HepG2 (cell line): ENCODE data around the gene MT1F. TPM values are rescaled to one million over a fixed set of nuclear protein-coding genes. Genes with fewer than 3 reads are reported as not detected.

Source experiments
- BRD4 ChIP-seq: sonication (generic); formaldehyde crosslinking; IDR thresholded peaks from 2 replicates; pipeline ENCODE4 v1.4.0; 2020; ENCODE audit warnings: missing genetic modification reagents
- CCDC6 ChIP-seq: sonication (generic); formaldehyde crosslinking; IDR thresholded peaks from 2 replicates; pipeline ENCODE4 v1.8.1; 2022; ENCODE audit warnings: mild to moderate bottlenecking, missing genetic modification reagents, moderate library complexity
- EZH2 ChIP-seq: conservative IDR thresholded peaks from 2 replicates; pipeline ENCODE4 v1.6.1; 2012; ENCODE audit warnings: mild to moderate bottlenecking, low read depth, low read length, moderate library complexity
- FOXC1 ChIP-seq: sonication (generic); formaldehyde crosslinking; IDR thresholded peaks from 2 replicates; pipeline ENCODE4 v1.8.0; 2022; ENCODE audit warnings: mild to moderate bottlenecking, missing genetic modification reagents, borderline replicate concordance
- GATAD1 ChIP-seq: IDR thresholded peaks from 2 replicates; pipeline ENCODE4 v1.6.1; 2016; ENCODE audit warnings: missing genetic modification reagents, missing compliant biosample characterization
- IKZF4 ChIP-seq: sonication (generic); formaldehyde crosslinking; IDR thresholded peaks from 2 replicates; pipeline ENCODE4 v1.5.1; 2020; ENCODE audit warnings: borderline replicate concordance, mild to moderate bottlenecking, low read depth, missing genetic modification reagents; ENCODE audit errors: not compliant biosample characterization
- KDM1A ChIP-seq: IDR thresholded peaks from 2 replicates; pipeline ENCODE4 v1.6.1; 2016; ENCODE audit warnings: missing compliant biosample characterization
- NBN ChIP-seq: fragments of 450-650 bp; conservative IDR thresholded peaks from 2 replicates; pipeline ENCODE4 v1.6.1; 2017
- ONECUT2 ChIP-seq: sonication (generic); formaldehyde crosslinking; IDR thresholded peaks from 2 replicates; pipeline ENCODE4 v1.4.0; 2020; ENCODE audit warnings: missing genetic modification reagents
- U2AF2 ChIP-seq: fragments of 200-400 bp; formaldehyde crosslinking; IDR thresholded peaks from 2 replicates; pipeline ENCODE4 v1.6.1; 2017; ENCODE audit warnings: low read depth, mild to moderate bottlenecking, low read length
- ZC3H13 ChIP-seq: sonication (generic); formaldehyde crosslinking; IDR thresholded peaks from 2 replicates; pipeline ENCODE4 v1.8.1; 2023; ENCODE audit warnings: mild to moderate bottlenecking, missing genetic modification reagents, moderate library complexity
- ZNF296 ChIP-seq: sonication (generic); formaldehyde crosslinking; conservative IDR thresholded peaks from 2 replicates; pipeline ENCODE4 v1.5.0; 2020; ENCODE audit warnings: mild to moderate bottlenecking, missing genetic modification reagents
- ZNF547 ChIP-seq: sonication (generic); formaldehyde crosslinking; IDR thresholded peaks from 2 replicates; pipeline ENCODE4 v1.5.1; 2020; ENCODE audit warnings: mild to moderate bottlenecking, missing genetic modification reagents
- ZNF558 ChIP-seq: sonication (generic); formaldehyde crosslinking; IDR thresholded peaks from 2 replicates; pipeline ENCODE4 v1.9.0; 2022; ENCODE audit warnings: mild to moderate bottlenecking, missing genetic modification reagents, borderline replicate concordance
- polyA plus RNA-seq, 8 experiments: library from polyadenylated mRNA; depleted of rRNA in 3 of 8; stranded (reverse) in 7 of 8; unstranded in 1 of 8; fragments of >200 nt; fragmentation: Illumina TruSeq in 4 of 8; extraction: Trizol in 4 of 8; gene quantifications; 2 replicates each; pipeline versions ENCODE4 v1.2.1 to v1.2.3, GENCODE V29; 2011 to 2016; ENCODE audit warnings: low read depth in 4 of 8, missing spikeins in 1 of 8, mixed read lengths in 1 of 8; ENCODE audit not compliant: insufficient read depth in 1 of 8
- total RNA-seq, 5 experiments: library from RNA; depleted of rRNA; stranded (reverse); fragments of >200 nt; fragmentation: Illumina TruSeq; extraction: Trizol; gene quantifications; 2 replicates each; pipeline ENCODE4 v1.2.3, GENCODE V29; 2016; ENCODE audit warnings: low read depth in 1 of 5
- TF ChIP-seq, protein P1 (sequence below): sonication (generic); formaldehyde crosslinking; IDR thresholded peaks from 2 replicates; pipeline ENCODE4 v1.4.0; 2020; ENCODE audit warnings: low read depth, missing genetic modification reagents
- TF ChIP-seq, protein P2 (sequence below): sonication (generic); formaldehyde crosslinking; IDR thresholded peaks from 2 replicates; pipeline ENCODE4 v1.4.0; 2020; ENCODE audit warnings: missing genetic modification reagents
- TF ChIP-seq, protein P3 (sequence below): sonication (generic); formaldehyde crosslinking; IDR thresholded peaks from 2 replicates; pipeline ENCODE4 v1.8.0; 2022; ENCODE audit warnings: missing genetic modification reagents, mild to moderate bottlenecking, borderline replicate concordance
- TF ChIP-seq, protein P4 (sequence below): sonication (generic); formaldehyde crosslinking; IDR thresholded peaks from 2 replicates; pipeline ENCODE4 v1.5.1; 2020; ENCODE audit warnings: missing genetic modification reagents, mild to moderate bottlenecking, borderline replicate concordance
- TF ChIP-seq, protein P5 (sequence below): sonication (generic); formaldehyde crosslinking; IDR thresholded peaks from 2 replicates; pipeline ENCODE4 v1.4.0; 2020; ENCODE audit warnings: mild to moderate bottlenecking, missing genetic modification reagents

Gene MT1F
- total and polyA plus RNA-seq, 2 of the 13 experiments (the other 11 are each of a cell fraction or from before 2014, with no cell fraction given): 1.9 to 169 TPM

GRCh38 chr16:56681939-56682702, 24.4 kb downstream of the MT1F start, which contains the start of gene MT1X (continued):
- TF ChIP-seq, protein P1, sequence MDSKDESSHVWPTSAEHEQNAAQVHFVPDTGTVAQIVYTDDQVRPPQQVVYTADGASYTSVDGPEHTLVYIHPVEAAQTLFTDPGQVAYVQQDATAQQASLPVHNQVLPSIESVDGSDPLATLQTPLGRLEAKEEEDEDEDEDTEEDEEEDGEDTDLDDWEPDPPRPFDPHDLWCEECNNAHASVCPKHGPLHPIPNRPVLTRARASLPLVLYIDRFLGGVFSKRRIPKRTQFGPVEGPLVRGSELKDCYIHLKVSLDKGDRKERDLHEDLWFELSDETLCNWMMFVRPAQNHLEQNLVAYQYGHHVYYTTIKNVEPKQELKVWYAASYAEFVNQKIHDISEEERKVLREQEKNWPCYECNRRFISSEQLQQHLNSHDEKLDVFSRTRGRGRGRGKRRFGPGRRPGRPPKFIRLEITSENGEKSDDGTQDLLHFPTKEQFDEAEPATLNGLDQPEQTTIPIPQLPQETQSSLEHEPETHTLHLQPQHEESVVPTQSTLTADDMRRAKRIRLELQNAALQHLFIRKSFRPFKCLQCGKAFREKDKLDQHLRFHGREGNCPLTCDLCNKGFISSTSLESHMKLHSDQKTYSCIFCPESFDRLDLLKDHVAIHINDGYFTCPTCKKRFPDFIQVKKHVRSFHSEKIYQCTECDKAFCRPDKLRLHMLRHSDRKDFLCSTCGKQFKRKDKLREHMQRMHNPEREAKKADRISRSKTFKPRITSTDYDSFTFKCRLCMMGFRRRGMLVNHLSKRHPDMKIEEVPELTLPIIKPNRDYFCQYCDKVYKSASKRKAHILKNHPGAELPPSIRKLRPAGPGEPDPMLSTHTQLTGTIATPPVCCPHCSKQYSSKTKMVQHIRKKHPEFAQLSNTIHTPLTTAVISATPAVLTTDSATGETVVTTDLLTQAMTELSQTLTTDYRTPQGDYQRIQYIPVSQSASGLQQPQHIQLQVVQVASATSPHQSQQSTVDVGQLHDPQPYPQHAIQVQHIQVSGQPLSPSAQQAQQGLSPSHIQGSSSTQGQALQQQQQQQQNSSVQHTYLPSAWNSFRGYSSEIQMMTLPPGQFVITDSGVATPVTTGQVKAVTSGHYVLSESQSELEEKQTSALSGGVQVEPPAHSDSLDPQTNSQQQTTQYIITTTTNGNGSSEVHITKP: peak; percentile 67; the same call in 1 of the 2 replicates
- TF ChIP-seq, protein P2, sequence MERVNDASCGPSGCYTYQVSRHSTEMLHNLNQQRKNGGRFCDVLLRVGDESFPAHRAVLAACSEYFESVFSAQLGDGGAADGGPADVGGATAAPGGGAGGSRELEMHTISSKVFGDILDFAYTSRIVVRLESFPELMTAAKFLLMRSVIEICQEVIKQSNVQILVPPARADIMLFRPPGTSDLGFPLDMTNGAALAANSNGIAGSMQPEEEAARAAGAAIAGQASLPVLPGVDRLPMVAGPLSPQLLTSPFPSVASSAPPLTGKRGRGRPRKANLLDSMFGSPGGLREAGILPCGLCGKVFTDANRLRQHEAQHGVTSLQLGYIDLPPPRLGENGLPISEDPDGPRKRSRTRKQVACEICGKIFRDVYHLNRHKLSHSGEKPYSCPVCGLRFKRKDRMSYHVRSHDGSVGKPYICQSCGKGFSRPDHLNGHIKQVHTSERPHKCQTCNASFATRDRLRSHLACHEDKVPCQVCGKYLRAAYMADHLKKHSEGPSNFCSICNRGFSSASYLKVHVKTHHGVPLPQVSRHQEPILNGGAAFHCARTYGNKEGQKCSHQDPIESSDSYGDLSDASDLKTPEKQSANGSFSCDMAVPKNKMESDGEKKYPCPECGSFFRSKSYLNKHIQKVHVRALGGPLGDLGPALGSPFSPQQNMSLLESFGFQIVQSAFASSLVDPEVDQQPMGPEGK (CRISPR knock-in tag): peak; percentile 78
- TF ChIP-seq, protein P3, sequence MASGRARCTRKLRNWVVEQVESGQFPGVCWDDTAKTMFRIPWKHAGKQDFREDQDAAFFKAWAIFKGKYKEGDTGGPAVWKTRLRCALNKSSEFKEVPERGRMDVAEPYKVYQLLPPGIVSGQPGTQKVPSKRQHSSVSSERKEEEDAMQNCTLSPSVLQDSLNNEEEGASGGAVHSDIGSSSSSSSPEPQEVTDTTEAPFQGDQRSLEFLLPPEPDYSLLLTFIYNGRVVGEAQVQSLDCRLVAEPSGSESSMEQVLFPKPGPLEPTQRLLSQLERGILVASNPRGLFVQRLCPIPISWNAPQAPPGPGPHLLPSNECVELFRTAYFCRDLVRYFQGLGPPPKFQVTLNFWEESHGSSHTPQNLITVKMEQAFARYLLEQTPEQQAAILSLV: no peak
- TF ChIP-seq, protein P4, sequence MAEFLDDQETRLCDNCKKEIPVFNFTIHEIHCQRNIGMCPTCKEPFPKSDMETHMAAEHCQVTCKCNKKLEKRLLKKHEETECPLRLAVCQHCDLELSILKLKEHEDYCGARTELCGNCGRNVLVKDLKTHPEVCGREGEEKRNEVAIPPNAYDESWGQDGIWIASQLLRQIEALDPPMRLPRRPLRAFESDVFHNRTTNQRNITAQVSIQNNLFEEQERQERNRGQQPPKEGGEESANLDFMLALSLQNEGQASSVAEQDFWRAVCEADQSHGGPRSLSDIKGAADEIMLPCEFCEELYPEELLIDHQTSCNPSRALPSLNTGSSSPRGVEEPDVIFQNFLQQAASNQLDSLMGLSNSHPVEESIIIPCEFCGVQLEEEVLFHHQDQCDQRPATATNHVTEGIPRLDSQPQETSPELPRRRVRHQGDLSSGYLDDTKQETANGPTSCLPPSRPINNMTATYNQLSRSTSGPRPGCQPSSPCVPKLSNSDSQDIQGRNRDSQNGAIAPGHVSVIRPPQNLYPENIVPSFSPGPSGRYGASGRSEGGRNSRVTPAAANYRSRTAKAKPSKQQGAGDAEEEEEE (CRISPR knock-in tag): no peak
- TF ChIP-seq FOXC1: no peak; the same call in 1 of the 2 replicates
- no peak for TF ChIP-seq EZH2
- TF ChIP-seq U2AF2: no peak
- 0 out of 2 replicates have a peak, but pooled peaks have one; percentile 45 for TF ChIP-seq ZNF547 (CRISPR knock-in tag)
- TF ChIP-seq, protein P5, sequence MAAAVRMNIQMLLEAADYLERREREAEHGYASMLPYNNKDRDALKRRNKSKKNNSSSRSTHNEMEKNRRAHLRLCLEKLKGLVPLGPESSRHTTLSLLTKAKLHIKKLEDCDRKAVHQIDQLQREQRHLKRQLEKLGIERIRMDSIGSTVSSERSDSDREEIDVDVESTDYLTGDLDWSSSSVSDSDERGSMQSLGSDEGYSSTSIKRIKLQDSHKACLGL: peak; percentile 88
- TF ChIP-seq BRD4 (CRISPR knock-in tag): peak; percentile 78; the same call in 1 of the 2 replicates
- TF ChIP-seq ONECUT2 (CRISPR knock-in tag): peak; percentile 42; the same call in 1 of the 2 replicates
- no peak for TF ChIP-seq ZC3H13 (CRISPR knock-in tag)
- peak; percentile 87; the same call in 1 of the 2 replicates for TF ChIP-seq ZNF558 (CRISPR knock-in tag)
- TF ChIP-seq GATAD1 (CRISPR knock-in tag): no peak
- TF ChIP-seq ZNF296 (CRISPR knock-in tag): peak; percentile 80; the same call in 1 of the 2 replicates
- TF ChIP-seq IKZF4: no peak
- TF ChIP-seq CCDC6 (CRISPR knock-in tag): peak; percentile 57; the same call in 1 of the 2 replicates
- TF ChIP-seq NBN: no peak
- TF ChIP-seq KDM1A (CRISPR knock-in tag): no peak
